HuH-7 (cell line): Measurements from ENCODE around the gene RGL2.
A peak's percentile ranks its signal among the peaks of the same experiment; 100 is the strongest.
"Not testable (repeated sequence)": the region's sequence is repeated elsewhere in the genome, so short reads cannot be mapped to it uniquely, and the experiment has no call there.

Experiments
- DNase-seq: peaks from one replicate; pipeline ENCODE4 v3.0.0; 2011; ENCODE audit warnings: low spot score

The RGL2 gene

GRCh38 chr6:33273129-33273923 lies 25.4 kb downstream of the RGL2 start:
- no peak for DNase-seq

GRCh38 chr6:33272275-33273128 lies 26.2 kb downstream of the RGL2 start:
- no peak for DNase-seq

- peak; percentile 77 for DNase-seq
These were observed 27.1 kb downstream of the RGL2 start, which contains the start of the genes RPS18 and VPS52 for GRCh38 chr6:33271468-33272274. TSS of gene RPS18 (plus strand) at chr6:33272075. CDS start at chr6:33272120, 45 bp downstream. TSS of gene VPS52 (minus strand) at chr6:33271876. CDS start at chr6:33271675, 201 bp downstream.

- no peak for DNase-seq
These were observed 27.6 kb downstream of the RGL2 start for GRCh38 chr6:33271117-33271467.

- no peak for DNase-seq
These were observed 34.7 kb downstream of the RGL2 start for GRCh38 chr6:33264015-33264414.

GRCh38 chr6:33262490-33262889 lies 36.3 kb downstream of the RGL2 start:
- DNase-seq, result not testable (repeated sequence)

- DNase-seq, result no peak
These were observed 39.7 kb downstream of the RGL2 start for GRCh38 chr6:33259032-33259431.

GRCh38 chr6:33254591-33254990 lies 44.2 kb downstream of the RGL2 start:
- DNase-seq, result no peak

GRCh38 chr6:33252759-33253158 lies 46.0 kb downstream of the RGL2 start:
- no peak for DNase-seq

GRCh38 chr6:33251395-33252012 lies 47.2 kb downstream of the RGL2 start:
- DNase-seq, result no peak

GRCh38 chr6:33250731-33251130 lies 48.0 kb downstream of the RGL2 start:
- DNase-seq, result no peak

- DNase-seq, result no peak
These were observed 48.8 kb downstream of the RGL2 start for GRCh38 chr6:33249732-33250630.

GRCh38 chr6:33248932-33249731 lies 49.6 kb downstream of the RGL2 start:
- DNase-seq, result peak; percentile 70

- no peak for DNase-seq
These were observed 50.2 kb downstream of the RGL2 start for GRCh38 chr6:33248643-33248931.

- peak; percentile 28 for DNase-seq
These were observed 50.6 kb downstream of the RGL2 start for GRCh38 chr6:33247977-33248642.

GRCh38 chr6:33243476-33243875 lies 55.3 kb downstream of the RGL2 start:
- no peak for DNase-seq

- no peak for DNase-seq
These were observed 56.8 kb downstream of the RGL2 start for GRCh38 chr6:33241968-33242367.
